HCT116 (cell line): Measurements from ENCODE around the gene DENND4C.

ENCODE experiments used
- SRF ChIP-seq: IDR thresholded peaks from 2 replicates; pipeline ENCODE4 v1.6.1; 2012; ENCODE audit warnings: low read depth
- TF ChIP-seq, protein P1 (sequence below), 3 experiments: fragments of 200-600 bp in 1 of 3; sonication (generic) in 1 of 3; IDR thresholded peaks in 2 of 3; conservative IDR thresholded peaks in 1 of 3; 2 replicates each; pipeline ENCODE4 v1.5.1; 2012 to 2017; ENCODE audit warnings: low read depth in 2 of 3, low read length in 2 of 3, antibody characterized with exemption in 1 of 3, borderline replicate concordance in 1 of 3, control low read depth in 1 of 3, mild to moderate bottlenecking in 1 of 3, mixed read lengths in 1 of 3, mixed run types in 1 of 3, moderate library complexity in 1 of 3; ENCODE audit not compliant: insufficient read depth in 1 of 3

DNA sequence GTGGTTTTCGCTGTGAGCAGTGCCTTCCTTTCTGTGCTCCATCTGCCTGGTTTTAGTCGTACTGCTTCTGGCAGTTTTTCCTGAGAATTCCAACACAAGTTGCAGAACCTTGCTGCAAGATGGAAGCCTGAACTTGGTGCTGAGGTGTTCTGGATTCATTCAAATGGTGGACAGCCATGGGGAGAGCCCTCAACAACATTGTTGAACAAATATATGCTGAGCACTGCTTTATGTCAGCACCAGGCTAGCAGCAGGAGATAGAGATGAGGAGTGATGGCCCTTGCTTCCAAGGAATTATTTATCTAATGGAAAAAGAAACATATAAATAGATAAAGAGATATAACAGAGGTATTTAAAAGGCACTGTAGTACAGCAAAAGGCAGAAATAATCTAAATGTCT is 156.8 kb downstream of the DENND4C start:
- TF ChIP-seq, protein P1, sequence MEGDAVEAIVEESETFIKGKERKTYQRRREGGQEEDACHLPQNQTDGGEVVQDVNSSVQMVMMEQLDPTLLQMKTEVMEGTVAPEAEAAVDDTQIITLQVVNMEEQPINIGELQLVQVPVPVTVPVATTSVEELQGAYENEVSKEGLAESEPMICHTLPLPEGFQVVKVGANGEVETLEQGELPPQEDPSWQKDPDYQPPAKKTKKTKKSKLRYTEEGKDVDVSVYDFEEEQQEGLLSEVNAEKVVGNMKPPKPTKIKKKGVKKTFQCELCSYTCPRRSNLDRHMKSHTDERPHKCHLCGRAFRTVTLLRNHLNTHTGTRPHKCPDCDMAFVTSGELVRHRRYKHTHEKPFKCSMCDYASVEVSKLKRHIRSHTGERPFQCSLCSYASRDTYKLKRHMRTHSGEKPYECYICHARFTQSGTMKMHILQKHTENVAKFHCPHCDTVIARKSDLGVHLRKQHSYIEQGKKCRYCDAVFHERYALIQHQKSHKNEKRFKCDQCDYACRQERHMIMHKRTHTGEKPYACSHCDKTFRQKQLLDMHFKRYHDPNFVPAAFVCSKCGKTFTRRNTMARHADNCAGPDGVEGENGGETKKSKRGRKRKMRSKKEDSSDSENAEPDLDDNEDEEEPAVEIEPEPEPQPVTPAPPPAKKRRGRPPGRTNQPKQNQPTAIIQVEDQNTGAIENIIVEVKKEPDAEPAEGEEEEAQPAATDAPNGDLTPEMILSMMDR (IDR thresholded peaks at IDR 0.05 in 2 of 3, conservative IDR thresholded peaks at IDR 0.05 in 1 of 3; ENCODE audit: borderline replicate concordance in 1 of 3, insufficient read depth in 1 of 3, low read depth in 2 of 3, low read length in 2 of 3) = no peak
- no peak for TF ChIP-seq SRF
